ENCODE measurements around the gene TGFBRAP1.

Gene TGFBRAP1

GRCh38 chr2:105369777-105370690 is 40.5 kb upstream of the TGFBRAP1 start:
- no peak overlapping the region for H3K4me3 ChIP-seq (ENCODE audit: low read depth, low read length)
- DNase-seq (ENCODE audit: low read depth): peak; percentile 81
- peak; percentile 85 for TF ChIP-seq CTCF (IDR thresholded peaks at IDR 0.05; ENCODE audit: low read depth, low read length, missing control alignments)
- in situ Hi-C loops (cut with HindIII; ENCODE audit: low sequenced_read_pairs): no loop called here

GRCh38 chr2:105368759-105369408 is 39.3 kb upstream of the TGFBRAP1 start:
- no peak overlapping the region for H3K4me3 ChIP-seq (ENCODE audit: low read depth, low read length)
- no peak for DNase-seq (ENCODE audit: low read depth)
- in situ Hi-C loops (cut with HindIII; ENCODE audit: low sequenced_read_pairs): no loop called here
- no peak for TF ChIP-seq CTCF (IDR thresholded peaks at IDR 0.05; ENCODE audit: low read depth, low read length, missing control alignments)

- TF ChIP-seq CTCF (IDR thresholded peaks at IDR 0.05; ENCODE audit: low read depth, low read length, missing control alignments): no peak
- H3K4me3 ChIP-seq (ENCODE audit: low read depth, low read length): no peak overlapping the region
- in situ Hi-C loops (cut with HindIII; ENCODE audit: low sequenced_read_pairs): no loop called here
- DNase-seq (ENCODE audit: low read depth): no peak
Measured at GRCh38 chr2:105365206-105365605, 35.7 kb upstream of the TGFBRAP1 start.

- DNase-seq (ENCODE audit: low read depth): no peak
- H3K4me3 ChIP-seq (ENCODE audit: low read depth, low read length): no peak overlapping the region
- no peak for TF ChIP-seq CTCF (IDR thresholded peaks at IDR 0.05; ENCODE audit: low read depth, low read length, missing control alignments)
- in situ Hi-C loops (cut with HindIII; ENCODE audit: low sequenced_read_pairs): loop anchor here (5.0 kb wide), 1 partner anchor 158 kb away; no protein-coding TSS in a partner anchor
Measured at GRCh38 chr2:105364436-105365139, 35.1 kb upstream of the TGFBRAP1 start.

GRCh38 chr2:105362862-105363591 is 33.5 kb upstream of the TGFBRAP1 start:
- in situ Hi-C loops (cut with HindIII; ENCODE audit: low sequenced_read_pairs): loop anchor here (5.0 kb wide), 1 partner anchor 159 kb away; no protein-coding TSS in a partner anchor
- no peak for TF ChIP-seq CTCF (IDR thresholded peaks at IDR 0.05; ENCODE audit: low read depth, low read length, missing control alignments)
- DNase-seq (ENCODE audit: low read depth): no peak
- H3K4me3 ChIP-seq (ENCODE audit: low read depth, low read length): no peak overlapping the region
